Measurements from ENCODE around the gene LY6G6C.

LY6G6C gene

DNA sequence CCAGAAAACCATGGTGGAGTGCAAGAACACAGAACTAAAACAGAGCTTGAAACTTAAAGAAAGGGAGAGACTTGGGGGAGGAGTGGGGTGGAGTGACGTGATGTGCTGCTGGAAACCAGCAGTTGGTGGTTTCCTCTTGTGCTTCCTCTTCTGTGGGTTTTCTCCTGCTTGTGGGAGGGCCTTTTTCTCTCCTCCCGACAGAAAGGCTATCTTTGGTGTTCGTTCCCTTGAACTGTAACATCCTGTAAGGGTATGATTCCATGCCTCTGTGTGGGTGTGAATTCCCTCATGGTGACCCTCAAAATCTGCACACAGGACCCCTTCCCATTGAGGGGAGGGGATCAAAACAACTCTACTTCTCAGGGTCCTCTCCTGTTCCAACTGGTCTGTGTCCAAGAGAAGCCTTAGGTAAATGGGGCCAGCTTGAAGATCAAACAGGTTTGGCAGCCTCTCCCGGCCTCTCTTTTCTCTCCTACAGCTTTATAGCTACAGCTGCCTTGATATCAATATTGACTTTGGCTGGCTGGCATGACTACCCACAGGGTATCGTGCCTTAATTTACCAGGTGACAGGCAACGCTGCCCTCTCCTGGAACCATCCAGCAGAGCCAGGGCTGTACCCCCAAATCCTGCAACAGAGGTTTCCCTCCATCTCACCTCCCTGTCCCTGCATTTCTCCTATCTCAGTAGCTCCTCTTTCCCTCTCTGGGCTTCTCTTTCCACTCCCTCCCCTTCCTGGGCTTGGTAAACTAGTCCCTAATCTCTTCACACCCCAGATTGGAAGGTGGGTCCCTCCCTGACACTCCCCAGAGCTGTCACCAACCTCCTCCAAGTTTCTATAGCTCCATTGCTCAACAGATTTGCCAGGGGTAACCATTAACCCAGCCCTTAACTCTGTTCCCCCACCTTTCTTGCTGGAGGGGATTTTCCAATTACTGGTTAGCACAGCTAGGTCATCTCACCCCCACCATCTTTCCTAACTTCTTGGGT is 16.7 kb upstream of the LY6G6C start:
- no peaks in the 10 kb centered on the region for H3K27me3 ChIP-seq (ENCODE audit: control insufficient read depth in 1 of 2, insufficient read depth in 1 of 2, low read length in 2 of 2)
- 20% methylated on average over 5 of the region's 6 CpGs for WGBS
- peak overlapping the region; percentile 95 for H4K91ac ChIP-seq (ENCODE audit: low read length)
- peak overlapping the region in 1 of 2 experiments; percentile 83 for H3K23ac ChIP-seq (ENCODE audit: low read length in 2 of 2)
- H3K4me1 ChIP-seq (ENCODE audit: control insufficient read depth, insufficient read depth, low read depth, low read length), result peaks cover 33% of the 10 kb centered on the region
- peak overlapping the region; percentile 98 for H2BK120ac ChIP-seq (ENCODE audit: low read depth, low read length)
- no peak overlapping the region for H2AFZ ChIP-seq (ENCODE audit: low read depth, low read length)
- peak overlapping the region; percentile 89 for H3K27ac ChIP-seq (ENCODE audit: low read length, poor library complexity, severe bottlenecking)
- H3K9me3 ChIP-seq (ENCODE audit: control insufficient read depth, low read length), result no peaks in the 10 kb centered on the region
- peak overlapping the region; percentile 47 for H2AK5ac ChIP-seq (ENCODE audit: low read length, severe bottlenecking)
- peak overlapping the region in 1 of 2 experiments; percentile 58 for H3K14ac ChIP-seq (ENCODE audit: low read length in 2 of 2)
- peak overlapping the region; percentile 92 to 99 for H2BK12ac ChIP-seq (ENCODE audit: low read length in 2 of 2)
- H3K4ac ChIP-seq (ENCODE audit: low read depth in 1 of 2, low read length in 2 of 2), result peak overlapping the region; percentile 98
- H4K8ac ChIP-seq (ENCODE audit: low read length), result peak overlapping the region; percentile 97
- peak overlapping the region; percentile 98 for H2BK15ac ChIP-seq (ENCODE audit: low read depth, poor library complexity, severe bottlenecking)
- peak; percentile 94 for DNase-seq
- H3K36me3 ChIP-seq (ENCODE audit: control insufficient read depth in 1 of 2, insufficient read depth in 2 of 2, low read depth in 1 of 2, low read length in 2 of 2), result peaks cover 10 to 30% of the 10 kb centered on the region in 2 experiments
- H3K9ac ChIP-seq (ENCODE audit: low read length), result peak overlapping the region; percentile 100
- H2BK5ac ChIP-seq (ENCODE audit: low read depth, low read length, poor library complexity, severe bottlenecking), result peak overlapping the region; percentile 67
- H3K4me2 ChIP-seq (ENCODE audit: low read length, poor library complexity, severe bottlenecking), result peak overlapping the region; percentile 62
- peak overlapping the region; percentile 84 to 96 for H3K18ac ChIP-seq (ENCODE audit: low read depth in 1 of 2, low read length in 2 of 2)
- H3K79me1 ChIP-seq (replicated peaks; ENCODE audit: low read length, poor library complexity, severe bottlenecking), result peaks cover 2% of the 10 kb centered on the region
- peak overlapping the region in 1 of 2 experiments; percentile 57 for H3K4me3 ChIP-seq (ENCODE audit: insufficient read depth in 1 of 2, low read depth in 1 of 2, low read length in 2 of 2)

- H2BK15ac ChIP-seq (ENCODE audit: low read depth, poor library complexity, severe bottlenecking), result peak overlapping the region; percentile 18
- peak overlapping the region; percentile 100 for H3K9ac ChIP-seq (ENCODE audit: low read length)
- no peak overlapping the region for H3K23ac ChIP-seq (ENCODE audit: low read length in 2 of 2)
- peak; percentile 82 for DNase-seq
- peak overlapping the region in 1 of 2 experiments; percentile 57 for H3K4me3 ChIP-seq (ENCODE audit: insufficient read depth in 1 of 2, low read depth in 1 of 2, low read length in 2 of 2)
- peak overlapping the region; percentile 88 for H4K8ac ChIP-seq (ENCODE audit: low read length)
- peak overlapping the region; percentile 85 for H4K91ac ChIP-seq (ENCODE audit: low read length)
- peak overlapping the region; percentile 11 to 91 for H3K18ac ChIP-seq (ENCODE audit: low read depth in 1 of 2, low read length in 2 of 2)
- H3K27ac ChIP-seq (ENCODE audit: low read length, poor library complexity, severe bottlenecking), result peak overlapping the region; percentile 89
- peak overlapping the region; percentile 51 to 98 for H3K4ac ChIP-seq (ENCODE audit: low read depth in 1 of 2, low read length in 2 of 2)
- no peak overlapping the region for H2AFZ ChIP-seq (ENCODE audit: low read depth, low read length)
- no peaks in the 10 kb centered on the region for H3K27me3 ChIP-seq (ENCODE audit: control insufficient read depth in 1 of 2, insufficient read depth in 1 of 2, low read length in 2 of 2)
- H2BK12ac ChIP-seq (ENCODE audit: low read length in 2 of 2), result peak overlapping the region in 1 of 2 experiments; percentile 38
- H3K36me3 ChIP-seq (ENCODE audit: control insufficient read depth in 1 of 2, insufficient read depth in 2 of 2, low read depth in 1 of 2, low read length in 2 of 2), result peaks cover 16 to 31% of the 10 kb centered on the region in 2 experiments
- no peaks in the 10 kb centered on the region for H3K9me3 ChIP-seq (ENCODE audit: control insufficient read depth, low read length)
- peak overlapping the region; percentile 83 for H2BK120ac ChIP-seq (ENCODE audit: low read depth, low read length)
- peaks cover 2% of the 10 kb centered on the region for H3K79me1 ChIP-seq (replicated peaks; ENCODE audit: low read length, poor library complexity, severe bottlenecking)
- H2BK5ac ChIP-seq (ENCODE audit: low read depth, low read length, poor library complexity, severe bottlenecking), result peak overlapping the region; percentile 47
- H3K4me1 ChIP-seq (ENCODE audit: control insufficient read depth, insufficient read depth, low read depth, low read length), result peaks cover 33% of the 10 kb centered on the region
- H3K14ac ChIP-seq (ENCODE audit: low read length in 2 of 2), result no peak overlapping the region
- peak overlapping the region; percentile 86 for H2AK5ac ChIP-seq (ENCODE audit: low read length, severe bottlenecking)
- peak overlapping the region; percentile 25 for H3K4me2 ChIP-seq (ENCODE audit: low read length, poor library complexity, severe bottlenecking)
- 21% methylated on average over 6 of the region's 7 CpGs for WGBS
Measured at GRCh38 chr6:31737315-31737990, 15.9 kb upstream of the LY6G6C start.

GRCh38 chr6:31736768-31737314 is 15.3 kb upstream of the LY6G6C start:
- 47% methylated on average over 8 of the region's 10 CpGs for WGBS
- Histone ChIP-seq H3K4me2 (ENCODE audit: low read length, poor library complexity, severe bottlenecking) (peak overlapping the region; percentile 72), H2AK5ac (ENCODE audit: low read length, severe bottlenecking) (peak overlapping the region; percentile 71)

More at GRCh38 chr6:31736768-31737314, 15.3 kb upstream of the LY6G6C start:
- Histone ChIP-seq H3K9me3 (ENCODE audit: control insufficient read depth, low read length) (no peaks in the 10 kb centered on the region), H3K79me1 (replicated peaks; ENCODE audit: low read length, poor library complexity, severe bottlenecking) (peaks cover 2% of the 10 kb centered on the region), H2BK5ac (ENCODE audit: low read depth, low read length, poor library complexity, severe bottlenecking) (no peak overlapping the region), H4K91ac (ENCODE audit: low read length) (peak overlapping the region; percentile 85), H3K36me3 (ENCODE audit: control insufficient read depth in 1 of 2, insufficient read depth in 2 of 2, low read depth in 1 of 2, low read length in 2 of 2) (peaks cover 21 to 31% of the 10 kb centered on the region in 2 experiments), H3K4me3 (ENCODE audit: insufficient read depth in 1 of 2, low read depth in 1 of 2, low read length in 2 of 2) (peak overlapping the region in 1 of 2 experiments; percentile 100), H4K8ac (ENCODE audit: low read length) (peak overlapping the region; percentile 88), H3K14ac (ENCODE audit: low read length in 2 of 2) (peak overlapping the region; percentile 89 to 96), H2BK15ac (ENCODE audit: low read depth, poor library complexity, severe bottlenecking) (peak overlapping the region; percentile 77), H3K9ac (ENCODE audit: low read length) (peak overlapping the region; percentile 100), H3K4me1 (ENCODE audit: control insufficient read depth, insufficient read depth, low read depth, low read length) (peaks cover 33% of the 10 kb centered on the region), H2BK12ac (ENCODE audit: low read length in 2 of 2) (peak overlapping the region; percentile 94 to 99), H3K4ac (ENCODE audit: low read depth in 1 of 2, low read length in 2 of 2) (peak overlapping the region; percentile 98), H3K27ac (ENCODE audit: low read length, poor library complexity, severe bottlenecking) (peak overlapping the region; percentile 59), H3K18ac (ENCODE audit: low read depth in 1 of 2, low read length in 2 of 2) (peak overlapping the region; percentile 87 to 98), H2BK120ac (ENCODE audit: low read depth, low read length) (peak overlapping the region; percentile 83), H3K23ac (ENCODE audit: low read length in 2 of 2) (peak overlapping the region in 1 of 2 experiments; percentile 81), H3K27me3 (ENCODE audit: control insufficient read depth in 1 of 2, insufficient read depth in 1 of 2, low read length in 2 of 2) (no peaks in the 10 kb centered on the region), H2AFZ (ENCODE audit: low read depth, low read length) (no peak overlapping the region)
- DNase-seq, result no peak
